HG03442 (cell line): ENCODE results near the gene DNHD1.
A peak's percentile ranks its signal among the peaks of the same experiment; 100 is the strongest.

Experiments
- ATAC-seq: cut with Tn5 transposase; IDR thresholded peaks from one replicate; pipeline ENCODE4 v1.9.1; 2021; ENCODE audit warnings: mild to moderate bottlenecking, moderate library complexity; ENCODE audit not compliant: unreplicated experiment

Gene DNHD1

GRCh38 chr11:6531267-6531752 lies 34.2 kb downstream of the DNHD1 start:
- peak; percentile 59 for ATAC-seq

GRCh38 chr11:6538456-6538855 lies 41.4 kb downstream of the DNHD1 start:
- ATAC-seq: no peak

DNA sequence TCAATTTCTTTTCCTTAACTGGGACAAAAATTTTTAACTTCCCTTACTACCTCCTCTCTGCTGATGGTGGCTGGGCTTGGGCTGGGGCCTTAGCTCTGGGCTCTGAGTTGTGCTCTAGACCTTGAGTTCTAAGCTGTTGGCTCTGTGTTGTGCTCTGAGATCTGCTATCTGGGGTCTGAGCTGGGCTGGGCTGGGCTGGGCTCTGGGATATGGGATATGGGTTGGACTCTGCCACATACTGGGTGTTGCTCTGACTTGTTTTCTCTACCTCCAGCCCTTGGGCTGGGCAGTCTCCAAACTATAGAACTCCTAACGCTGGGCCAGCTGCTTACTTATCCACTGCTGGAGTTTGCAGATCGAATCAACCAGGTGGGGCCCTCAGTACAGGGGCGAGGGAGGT lies 41.9 kb downstream of the DNHD1 start:
- no peak for ATAC-seq

GRCh38 chr11:6539748-6540268 lies 42.7 kb downstream of the DNHD1 start:
- no peak for ATAC-seq

- no peak for ATAC-seq
Observed at GRCh38 chr11:6541356-6541755, 44.3 kb downstream of the DNHD1 start.

DNA sequence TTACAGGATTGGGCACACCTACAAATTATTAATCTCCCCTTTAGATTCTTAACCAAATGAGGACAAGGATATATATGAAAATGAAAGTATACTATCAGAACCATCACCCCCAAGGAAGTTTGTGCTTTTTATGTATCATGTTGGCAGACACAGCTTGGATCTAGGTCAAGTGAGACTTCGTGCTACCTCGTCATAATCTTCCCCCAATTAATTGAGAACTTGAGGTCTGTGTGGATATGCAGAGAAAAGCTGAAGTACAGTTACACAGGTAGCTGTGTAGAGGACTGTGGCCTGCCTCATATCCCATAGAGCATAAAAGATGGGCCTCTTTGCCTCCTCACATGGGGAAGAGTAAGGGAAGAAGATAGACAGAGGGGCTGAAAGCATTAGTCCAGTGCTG lies 45.6 kb downstream of the DNHD1 start:
- no peak for ATAC-seq

GRCh38 chr11:6544921-6545850 lies 48.1 kb downstream of the DNHD1 start:
- no peak for ATAC-seq

- no peak for ATAC-seq
Observed at GRCh38 chr11:6545917-6546605, 49.0 kb downstream of the DNHD1 start.

- no peak for ATAC-seq
Observed at GRCh38 chr11:6546735-6547134, 49.7 kb downstream of the DNHD1 start.

- no peak for ATAC-seq
Observed at GRCh38 chr11:6547177-6547576, 50.1 kb downstream of the DNHD1 start.

DNA sequence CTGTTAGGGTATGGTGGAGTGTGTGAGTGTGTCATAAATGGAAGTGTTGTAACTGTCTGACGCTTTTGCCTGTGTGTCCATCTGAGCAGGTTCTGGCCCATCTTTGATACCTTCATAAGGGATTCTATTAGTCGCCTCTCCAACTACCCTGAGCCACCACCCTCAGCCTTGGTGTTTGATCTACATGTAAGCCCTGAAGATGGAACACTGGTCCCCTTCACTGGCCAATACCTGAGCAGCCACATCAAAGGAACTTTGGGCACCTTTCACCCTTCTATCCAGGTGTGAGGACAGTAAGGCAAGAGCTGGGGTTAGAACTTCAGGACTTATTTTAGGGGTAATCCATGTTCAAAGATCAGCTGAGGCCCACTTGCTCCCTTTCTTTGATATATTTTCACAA lies 51.0 kb downstream of the DNHD1 start:
- ATAC-seq: no peak

DNA sequence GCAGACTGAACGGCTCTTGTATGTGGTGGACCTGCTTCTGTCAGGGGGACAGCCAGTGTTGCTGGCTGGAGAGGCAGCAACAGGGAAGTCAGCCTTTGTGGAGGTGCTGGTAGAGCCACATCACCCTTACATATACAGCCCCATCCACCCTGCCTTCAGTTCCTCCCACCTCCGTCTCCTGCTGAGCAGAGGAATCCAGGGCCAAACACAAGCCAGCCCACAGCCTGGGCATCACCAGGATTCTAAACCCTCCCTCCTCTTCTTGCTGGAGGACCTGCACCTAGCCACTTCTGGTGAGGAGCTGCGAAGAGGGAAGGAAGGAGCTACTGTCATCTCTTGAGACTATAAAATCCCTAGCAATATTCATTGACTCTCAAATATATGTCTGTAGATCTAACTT lies 51.6 kb downstream of the DNHD1 start:
- ATAC-seq: no peak

- ATAC-seq: no peak
Observed at GRCh38 chr11:6553634-6554033, 56.6 kb downstream of the DNHD1 start.

GRCh38 chr11:6554828-6555706 lies 58.0 kb downstream of the DNHD1 start:
- ATAC-seq: no peak

- ATAC-seq: no peak
Observed at GRCh38 chr11:6556139-6556949, 59.3 kb downstream of the DNHD1 start.

- ATAC-seq: no peak
Observed at GRCh38 chr11:6557063-6557462, 60.0 kb downstream of the DNHD1 start.

DNA sequence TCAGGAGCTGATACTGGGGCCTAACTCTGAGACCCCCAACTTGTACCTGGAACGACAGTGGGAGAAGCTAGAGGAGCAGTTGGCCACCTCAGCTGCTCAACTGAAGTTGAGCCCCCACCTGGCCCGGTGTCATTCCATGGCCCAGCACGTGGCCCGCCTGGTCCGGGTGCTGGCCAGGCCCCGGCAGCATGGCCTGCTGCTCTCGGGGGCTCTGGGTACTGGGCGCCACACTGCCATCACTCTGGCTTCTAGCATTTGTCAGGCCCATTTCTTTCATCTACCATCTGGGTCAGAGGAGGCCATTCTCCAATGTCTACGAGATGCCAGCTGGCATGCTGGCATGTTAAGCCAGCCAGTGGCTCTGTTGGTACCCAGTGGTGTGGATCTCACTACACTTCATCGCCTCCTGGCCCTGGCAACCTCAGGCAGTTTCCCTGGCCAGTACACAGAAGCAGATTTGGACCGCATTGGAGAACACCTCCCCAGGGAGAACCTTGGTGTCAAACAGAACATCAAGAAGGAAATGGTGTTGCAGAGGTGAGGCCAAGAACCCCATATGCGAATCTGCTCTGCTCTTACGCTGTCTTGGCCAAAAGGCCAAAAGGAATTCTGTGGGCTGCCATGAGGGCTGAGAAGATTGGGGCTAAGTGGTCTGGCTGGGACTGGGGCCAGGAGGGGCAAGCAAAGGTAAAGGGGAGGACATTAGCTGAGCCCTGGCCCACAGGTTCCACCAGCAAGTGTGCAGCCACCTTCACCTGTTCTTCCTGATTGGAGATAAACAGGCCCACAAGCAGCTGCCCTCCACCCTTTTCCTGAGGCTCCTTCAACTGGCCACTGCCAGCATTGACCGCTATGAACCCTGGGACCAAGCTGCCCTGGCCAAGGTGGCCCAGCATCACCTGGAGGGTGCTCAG lies 60.9 kb downstream of the DNHD1 start:
- ATAC-seq: no peak

DNA sequence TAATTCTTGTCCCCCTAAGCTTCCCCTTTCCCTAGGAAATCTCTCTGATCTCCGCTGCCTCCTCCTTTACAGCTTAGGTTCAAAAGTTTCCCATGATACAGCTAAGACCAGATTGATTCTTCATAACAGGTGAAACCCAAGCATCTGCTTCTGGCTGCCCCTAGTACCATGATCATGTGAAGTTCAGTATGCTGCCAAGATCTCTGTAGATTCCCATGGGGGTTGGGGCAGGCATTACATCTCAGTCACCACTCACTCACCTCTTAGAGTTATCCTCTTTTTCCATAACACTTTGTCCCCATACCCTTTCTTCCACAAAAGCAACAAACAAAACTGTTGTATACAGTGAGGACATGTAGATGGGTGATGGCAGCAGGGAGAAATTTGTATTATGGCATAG lies 62.3 kb downstream of the DNHD1 start:
- no peak for ATAC-seq

DNA sequence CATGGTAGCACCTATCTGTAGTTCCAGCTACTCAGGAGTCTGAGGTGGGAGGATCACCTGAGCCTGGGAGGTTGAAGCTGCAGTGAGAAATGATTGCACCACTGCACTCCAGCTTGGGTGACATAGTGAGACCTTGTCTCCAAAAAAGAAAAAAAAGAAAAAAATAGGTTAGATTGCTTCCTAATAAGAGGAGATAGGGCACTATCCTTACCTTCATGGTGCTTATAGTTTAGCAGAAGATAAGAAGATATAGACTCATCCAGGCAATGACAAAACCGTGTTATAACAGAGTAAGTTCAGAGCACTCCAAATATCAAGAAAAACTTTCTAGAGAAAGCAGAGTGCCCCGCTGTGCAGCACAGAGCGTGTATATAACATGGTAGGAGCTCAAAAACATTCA lies 64.2 kb downstream of the DNHD1 start:
- ATAC-seq: no peak
